Raji (cell line): ENCODE data around the gene WDR45.

Source experiments
- POLR2A ChIP-seq: IDR thresholded peaks from 2 replicates; pipeline ENCODE4 v1.6.1; 2011; ENCODE audit warnings: low read depth, low read length, control low read depth; ENCODE audit not compliant: insufficient read depth

Gene WDR45

DNA sequence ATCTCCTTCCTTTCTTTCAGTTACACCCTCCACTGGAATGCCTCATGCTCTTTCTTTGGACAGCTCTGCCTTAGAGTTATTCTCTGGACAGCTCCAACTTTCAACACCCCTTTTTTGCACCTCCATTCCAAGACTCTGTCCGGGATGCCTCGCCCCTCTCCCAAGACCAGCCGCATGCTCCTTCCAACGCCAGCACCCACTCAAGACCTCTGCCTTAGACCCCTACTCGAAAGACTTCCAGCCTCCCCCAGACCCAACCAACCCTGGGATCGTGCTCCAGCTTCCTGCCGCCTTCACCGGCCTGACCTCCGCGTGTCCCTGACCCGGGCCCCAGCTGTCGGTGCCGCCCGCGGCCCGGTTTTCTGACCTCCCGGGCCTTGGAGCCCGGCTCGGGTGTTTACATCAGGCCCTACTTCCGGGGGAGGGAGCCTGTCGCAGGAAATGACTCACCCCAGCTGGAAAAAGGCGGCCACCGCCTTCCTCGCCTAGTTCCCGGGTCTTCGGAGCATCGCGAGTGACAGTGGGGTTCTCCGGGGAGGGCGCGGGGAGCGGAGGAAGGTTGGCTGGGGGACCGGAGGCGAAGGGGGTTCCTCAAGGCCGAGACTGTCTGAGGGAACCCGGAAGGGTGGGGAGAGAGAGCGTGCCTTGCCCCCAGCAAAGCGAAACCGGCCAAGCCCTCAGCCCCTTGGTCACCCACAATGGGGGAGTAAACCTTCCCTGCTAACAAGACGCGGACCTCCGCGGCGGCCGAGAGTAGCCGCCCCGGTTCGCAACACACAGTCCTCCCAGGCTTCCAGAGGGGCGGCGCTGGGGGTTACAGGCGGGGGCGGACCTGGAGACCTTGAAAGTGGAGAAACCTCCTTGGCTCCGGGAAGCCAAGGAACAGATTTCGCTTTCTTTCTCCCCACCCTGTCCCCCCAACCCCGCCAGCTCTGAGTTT lies at the start of gene WDR45:
Gene WDR45 (minus strand): TSS at position 399 of the 940 bp plus-strand sequence. CDS start 1,792 bp downstream, outside the sequence.
- peak; percentile 61 for TF ChIP-seq POLR2A

DNA sequence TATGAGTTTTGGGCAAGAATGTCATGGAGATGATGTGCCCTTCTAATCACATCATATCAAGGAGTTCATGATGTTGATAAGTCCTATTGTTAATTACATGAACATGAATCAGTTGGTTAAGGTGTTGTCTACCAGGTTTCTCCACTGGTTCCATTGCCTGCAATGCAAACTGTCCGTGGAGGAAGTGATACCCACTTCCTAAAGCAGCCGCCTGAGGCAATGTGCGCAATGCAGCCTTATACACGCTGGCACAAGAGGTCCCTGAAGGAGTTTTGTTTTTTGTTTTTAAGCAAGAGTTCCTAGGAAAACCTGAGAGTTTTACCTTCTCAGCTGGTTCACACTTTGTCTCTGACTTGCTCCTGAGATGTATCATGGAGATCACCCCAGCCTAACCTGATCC lies 49.7 kb upstream of the WDR45 start:
- no peak for TF ChIP-seq POLR2A

DNA sequence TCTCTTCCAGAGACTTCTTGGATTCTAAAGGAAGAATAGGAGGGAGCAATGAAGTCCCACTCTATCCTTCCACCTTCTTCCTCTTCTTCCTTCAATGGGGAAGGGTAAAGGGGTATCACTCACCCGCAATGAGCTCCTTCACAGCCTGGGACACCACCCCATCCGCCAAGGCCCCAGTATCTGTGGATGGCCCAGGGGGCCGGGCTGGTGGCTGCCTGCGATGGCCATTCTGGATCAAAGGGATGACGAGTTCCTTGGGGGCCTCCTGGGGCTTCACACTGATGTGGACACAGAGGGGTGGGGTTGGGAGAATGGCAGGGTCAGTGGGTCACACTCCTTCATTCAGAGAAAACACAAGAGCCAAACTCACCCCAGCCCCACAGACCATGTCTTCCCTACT lies 42.8 kb upstream of the WDR45 start:
- no peak for TF ChIP-seq POLR2A

DNA sequence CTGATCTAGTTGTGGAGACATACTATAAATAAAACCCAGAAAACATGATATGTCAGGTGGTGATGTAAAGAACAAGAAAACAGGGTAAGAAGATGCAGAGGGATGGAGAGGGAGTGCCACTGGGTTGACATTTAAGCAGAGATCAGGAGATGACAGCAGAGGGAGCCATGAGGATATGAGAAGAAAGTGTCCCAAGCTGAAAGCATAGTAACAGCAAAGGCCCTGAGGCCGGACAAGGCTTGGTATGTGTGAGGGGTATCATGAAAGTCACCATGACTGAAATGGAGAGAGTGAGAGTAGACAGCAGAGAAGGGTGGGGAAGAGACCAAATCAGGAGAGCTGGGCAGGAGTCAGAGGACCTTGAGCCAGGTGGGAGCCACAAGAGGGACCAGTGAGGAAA lies 40.4 kb upstream of the WDR45 start:
- no peak for TF ChIP-seq POLR2A

DNA sequence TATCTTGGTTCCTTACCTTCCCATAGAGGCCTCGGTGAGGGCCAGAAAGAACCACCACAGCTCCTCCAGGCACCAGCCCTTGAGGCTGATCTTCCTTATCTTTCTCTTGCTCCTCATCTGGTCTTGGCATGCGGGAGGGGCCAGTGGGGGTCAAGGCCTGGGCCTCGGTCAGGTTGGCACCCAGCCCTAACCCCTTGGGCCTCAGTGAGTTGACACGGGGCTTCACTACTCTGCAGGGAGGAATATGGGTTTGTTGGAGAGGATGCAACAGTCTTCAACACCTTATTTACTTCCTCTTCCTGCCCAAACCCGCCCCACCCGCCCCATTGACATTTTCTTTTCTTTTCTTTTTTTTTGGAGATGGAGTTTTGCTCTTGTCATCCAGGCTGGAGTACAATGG lies 37.9 kb upstream of the WDR45 start:
- TF ChIP-seq POLR2A = no peak

DNA sequence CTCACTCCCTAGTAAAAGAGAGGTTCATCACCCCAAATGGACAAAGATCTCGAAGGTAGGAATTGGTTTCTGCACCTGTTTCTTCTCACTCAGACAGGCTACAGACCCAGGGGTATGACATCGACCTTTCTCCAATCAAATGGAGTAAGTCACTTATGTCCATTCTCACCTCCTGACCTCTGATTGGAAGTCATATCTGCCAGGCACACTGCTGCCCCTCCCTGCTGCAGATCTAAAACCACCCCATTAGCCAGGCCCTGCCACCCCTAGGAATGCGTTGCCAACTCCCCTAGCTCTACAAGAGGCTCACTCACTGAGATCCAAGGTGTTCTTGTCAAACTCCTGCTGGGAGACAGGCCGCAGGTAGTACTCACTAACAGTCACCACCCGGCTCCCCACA lies 37.0 kb upstream of the WDR45 start:
- no peak for TF ChIP-seq POLR2A

DNA sequence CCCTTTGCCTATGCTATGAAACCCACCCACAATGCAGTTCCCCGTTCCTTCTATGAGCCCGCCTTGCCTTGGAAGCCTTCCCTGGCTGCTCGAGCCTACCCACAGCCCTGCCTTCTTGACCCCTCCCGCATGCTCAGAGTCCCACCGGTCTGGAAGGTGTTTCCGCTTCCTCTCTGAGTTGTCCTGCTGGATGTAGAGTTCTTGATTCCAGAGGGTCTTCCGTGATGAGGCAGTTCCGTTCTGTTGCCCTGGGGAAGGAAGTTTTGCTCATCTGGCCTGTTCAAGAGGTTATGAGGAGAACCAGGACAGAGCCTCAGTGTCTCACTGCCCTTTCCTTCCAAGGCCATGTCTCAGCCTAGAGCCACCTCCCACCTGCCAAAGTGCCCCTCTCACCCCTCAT lies 36.4 kb upstream of the WDR45 start:
- no peak for TF ChIP-seq POLR2A

DNA sequence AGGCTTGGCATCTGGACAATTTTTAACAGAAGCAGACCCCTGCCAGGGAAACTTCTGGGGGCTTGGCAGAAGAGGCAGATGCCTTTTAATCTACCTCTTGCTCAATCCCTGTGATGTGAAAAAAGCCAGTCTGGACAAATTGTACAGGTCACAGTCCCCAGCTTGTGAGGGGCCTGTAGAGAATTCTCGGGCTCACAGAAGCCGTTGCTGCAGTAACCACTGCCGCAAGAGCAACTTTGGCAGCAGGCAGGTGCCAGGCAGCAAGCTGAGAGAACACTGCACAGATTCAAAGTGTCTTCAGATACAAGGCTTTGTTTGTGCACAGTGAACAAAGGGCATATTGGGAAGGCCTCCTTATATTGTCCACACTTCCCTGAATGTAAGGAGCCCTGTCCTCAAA lies 32.1 kb upstream of the WDR45 start:
- no peak for TF ChIP-seq POLR2A

DNA sequence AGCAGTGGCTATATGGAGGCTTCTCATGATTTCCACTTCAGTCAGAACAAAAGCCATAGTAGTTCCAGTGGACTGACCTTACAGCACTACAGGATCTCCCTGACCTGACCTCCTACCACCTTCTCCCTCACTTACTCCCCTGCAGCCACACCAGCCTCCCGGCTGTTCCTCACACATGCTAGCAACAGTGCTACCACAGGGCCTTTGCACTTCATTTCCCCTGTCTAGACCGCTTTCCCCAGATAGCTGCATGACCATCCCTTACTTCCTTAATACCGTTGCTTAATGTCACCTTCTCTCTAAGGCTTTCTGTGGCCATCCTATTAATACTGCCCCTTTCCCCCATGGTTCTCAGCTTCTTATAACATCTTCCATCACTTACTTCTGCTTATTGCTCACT lies 30.7 kb upstream of the WDR45 start:
- TF ChIP-seq POLR2A = no peak

DNA sequence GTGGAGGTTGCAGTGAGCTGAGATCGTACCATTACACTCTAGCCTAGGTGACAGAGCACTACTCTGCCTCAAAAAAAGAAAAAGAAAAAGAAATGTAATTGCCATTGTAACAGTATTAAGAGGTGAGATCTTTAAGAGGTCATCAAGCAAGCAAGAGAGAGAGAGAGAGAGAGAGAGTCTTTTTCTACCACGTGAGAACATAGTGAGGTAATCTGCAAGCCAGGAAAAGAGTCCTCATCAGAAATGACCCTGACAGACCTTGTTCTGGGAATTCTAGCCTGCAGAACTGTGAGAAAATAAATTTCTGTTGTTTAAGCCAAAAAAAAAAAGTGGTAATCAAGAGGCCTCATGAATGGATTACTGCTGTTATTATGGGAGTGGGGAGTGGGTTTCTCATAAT lies 29.0 kb upstream of the WDR45 start:
- TF ChIP-seq POLR2A = no peak

DNA sequence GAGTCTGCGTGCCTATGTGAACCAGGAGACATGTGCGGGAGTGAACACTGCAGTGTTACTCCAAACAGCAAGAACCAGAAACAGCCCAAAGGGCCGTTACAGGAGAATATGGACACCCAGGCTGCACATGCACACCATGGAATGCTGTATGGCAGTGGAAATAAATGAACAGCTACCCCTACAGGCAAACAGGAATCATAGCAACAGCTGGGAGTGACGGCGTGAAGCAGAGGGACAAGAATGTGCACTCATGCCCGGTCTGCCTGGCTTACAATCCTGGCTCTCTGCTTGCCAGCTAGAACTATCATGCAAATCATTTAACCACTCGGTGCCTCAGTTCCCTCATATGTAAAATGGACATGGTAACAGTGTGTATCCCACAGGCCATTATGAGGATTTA lies 27.2 kb upstream of the WDR45 start:
- no peak for TF ChIP-seq POLR2A

DNA sequence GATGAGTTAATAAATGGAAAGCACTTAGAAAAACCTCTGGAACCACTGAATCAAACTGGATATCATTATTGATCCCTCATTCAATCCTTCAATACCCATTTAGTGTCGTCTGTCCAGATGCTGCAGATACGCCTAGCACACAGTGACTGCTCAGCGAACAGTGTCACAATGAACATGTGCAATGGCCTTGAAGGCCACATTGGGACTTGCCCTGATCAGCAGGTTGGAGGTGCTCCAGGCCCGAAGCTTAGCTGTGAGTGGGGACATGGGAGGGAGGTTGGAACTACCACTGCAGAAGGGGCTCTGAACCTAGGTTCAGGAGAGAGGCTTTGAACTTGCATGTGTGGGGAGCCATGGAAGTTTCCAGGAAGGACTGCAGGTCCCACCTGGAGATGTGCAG lies 26.6 kb upstream of the WDR45 start:
- no peak for TF ChIP-seq POLR2A

DNA sequence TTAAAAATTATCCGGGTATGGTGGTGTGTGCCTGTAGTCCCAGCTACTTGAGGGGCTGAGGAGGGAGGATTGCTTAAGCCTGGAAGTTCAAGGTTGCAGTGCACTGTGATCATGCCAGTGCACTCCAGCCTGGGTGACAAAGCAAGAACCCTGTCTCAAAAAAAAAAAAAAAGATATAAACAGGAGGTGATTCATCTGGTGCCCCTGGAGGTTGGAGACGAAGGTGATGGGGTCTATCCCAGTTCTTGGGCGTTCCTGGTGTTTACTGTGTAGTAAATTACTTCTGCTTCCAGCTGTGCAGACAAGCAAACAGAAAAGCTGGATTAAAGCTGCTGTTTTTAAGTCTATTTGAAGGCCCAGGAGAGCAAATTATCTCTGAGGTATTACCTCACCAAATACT lies 23.9 kb upstream of the WDR45 start:
- TF ChIP-seq POLR2A = no peak

DNA sequence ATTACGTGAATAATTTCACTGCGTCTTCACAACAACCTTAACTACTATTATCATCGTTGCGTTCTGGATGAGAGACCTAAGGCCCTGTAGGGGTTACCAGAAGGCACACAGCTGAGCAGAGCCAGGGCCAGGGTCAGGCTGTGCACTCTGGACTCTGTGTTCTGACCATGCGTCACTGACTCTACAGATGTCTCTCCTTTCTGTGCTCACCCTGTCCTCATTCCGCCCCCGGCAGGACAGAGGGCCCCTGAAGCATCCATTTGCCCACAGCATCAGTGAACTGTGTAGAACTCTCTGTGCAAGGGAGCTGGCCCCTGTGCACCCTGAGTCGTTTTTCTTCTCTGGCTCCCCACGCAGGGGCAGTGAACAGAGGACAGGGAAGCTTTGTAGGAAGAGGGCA lies 22.5 kb upstream of the WDR45 start:
- TF ChIP-seq POLR2A = no peak

DNA sequence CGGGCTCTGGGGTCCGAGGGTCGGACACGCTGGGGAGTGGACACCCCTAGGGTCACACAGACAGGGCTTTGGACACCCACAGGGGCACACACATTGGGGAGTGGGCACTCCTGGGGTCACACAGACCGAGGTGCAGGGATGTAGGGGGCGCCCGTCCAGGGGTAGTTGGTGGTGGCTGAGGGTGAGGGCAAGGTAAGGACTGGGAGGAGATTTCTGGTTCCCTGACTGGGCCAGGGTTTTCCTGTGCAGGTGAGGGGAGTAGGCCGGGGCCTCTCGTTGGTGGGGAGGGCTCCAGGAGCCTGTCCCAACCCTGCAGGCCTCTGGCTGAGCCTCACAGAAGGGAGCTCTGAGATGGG lies 21.9 kb upstream of the WDR45 start:
- no peak for TF ChIP-seq POLR2A

DNA sequence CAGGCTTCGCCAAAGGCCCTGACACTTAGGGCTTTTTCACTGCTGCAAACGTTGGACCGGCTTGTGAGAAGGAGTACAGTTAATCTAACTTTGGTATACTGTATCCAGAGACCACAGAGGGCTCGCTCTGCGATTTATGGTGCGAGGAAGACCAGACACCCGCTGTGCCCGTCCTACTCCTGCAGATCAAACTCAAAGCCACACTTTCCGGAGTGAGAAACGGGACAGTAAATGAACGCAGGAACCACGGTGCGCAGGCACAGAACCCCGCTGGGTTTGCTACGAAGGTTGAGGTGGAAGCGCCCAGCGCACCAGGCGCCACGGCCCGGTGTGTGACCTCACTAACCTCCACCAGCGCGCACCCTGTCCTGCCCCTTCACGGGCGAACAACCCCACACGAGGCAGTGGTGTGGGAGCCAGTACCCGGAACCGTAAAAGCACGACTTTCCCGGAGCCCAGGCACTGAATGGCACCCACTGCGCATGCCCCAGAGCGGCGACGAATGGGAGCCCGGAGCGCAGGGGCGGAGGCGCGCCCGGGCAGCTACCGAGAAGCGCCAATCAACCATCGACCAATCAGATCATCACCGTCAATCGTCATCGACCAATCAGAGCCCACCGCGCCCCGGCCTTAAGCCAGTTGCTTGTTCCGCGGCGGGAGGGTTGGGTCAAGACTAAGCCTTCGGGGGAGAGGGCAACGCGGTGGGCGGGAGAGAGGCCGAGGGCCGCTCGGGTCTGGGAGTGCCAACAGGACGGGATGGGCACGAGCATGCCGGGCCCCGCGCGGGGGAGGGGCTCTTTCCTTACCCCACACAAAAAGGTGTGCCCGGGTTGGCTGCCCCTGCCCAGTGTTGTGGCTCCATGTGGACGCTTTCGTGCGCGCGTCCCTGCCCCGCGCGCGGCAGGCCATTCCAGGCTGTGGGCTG lies 21.3 kb upstream of the WDR45 start:
- TF ChIP-seq POLR2A = peak; percentile 81
